IPS-18c (cell line): ENCODE measurements around the gene DDR2.

ENCODE experiments used
- H3K4me3 ChIP-seq: 2 replicates; pipeline ENCODE4 v1.7.0; 2013; ENCODE audit warnings: low read depth, mild to moderate bottlenecking, low read length, moderate library complexity; ENCODE audit not compliant: insufficient read depth
- H3K9me3 ChIP-seq: one replicate; pipeline ENCODE4 v1.6.1; 2013; ENCODE audit warnings: mild to moderate bottlenecking, low read length, moderate library complexity; ENCODE audit not compliant: control insufficient read depth, insufficient read depth

Gene DDR2

DNA sequence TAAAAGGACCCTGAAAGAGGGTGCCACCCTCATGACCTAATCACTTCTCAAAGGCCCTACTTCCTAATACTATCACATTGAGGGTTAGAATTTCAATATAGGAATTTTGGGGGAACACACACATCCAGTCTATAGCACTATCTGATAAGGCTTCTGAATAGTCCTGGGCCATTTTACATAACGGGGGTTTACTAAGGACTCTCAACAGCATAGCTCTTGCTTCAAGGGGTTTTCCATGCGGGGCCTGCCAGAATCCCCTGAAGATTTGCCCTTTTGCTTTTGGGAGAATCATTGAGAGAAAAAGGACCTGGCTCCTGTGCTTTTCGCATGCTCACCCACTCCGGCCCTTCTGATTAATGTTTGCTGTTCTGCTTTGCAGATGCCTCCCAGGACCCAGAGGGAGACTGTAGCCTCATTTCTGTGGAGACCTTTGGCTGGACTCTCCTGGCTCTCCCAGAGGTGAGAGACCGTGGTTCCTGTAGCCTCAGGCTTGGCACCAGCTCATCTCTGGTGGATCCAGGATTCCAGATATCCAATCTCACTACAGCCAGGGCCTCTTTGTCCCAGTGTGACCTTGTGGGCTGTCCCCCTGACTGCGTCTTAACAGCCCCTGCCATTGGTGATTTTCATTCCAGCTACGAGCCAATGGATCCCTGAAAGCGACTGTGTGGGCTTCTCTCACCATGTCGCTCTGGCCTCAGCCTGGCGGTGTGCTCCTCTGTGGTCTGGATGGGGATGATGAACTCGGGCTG, 72.6 kb downstream of the DDR2 start:
- Histone ChIP-seq H3K9me3 (no peaks in the 10 kb centered on the region), H3K4me3 (no peak overlapping the region)

DNA sequence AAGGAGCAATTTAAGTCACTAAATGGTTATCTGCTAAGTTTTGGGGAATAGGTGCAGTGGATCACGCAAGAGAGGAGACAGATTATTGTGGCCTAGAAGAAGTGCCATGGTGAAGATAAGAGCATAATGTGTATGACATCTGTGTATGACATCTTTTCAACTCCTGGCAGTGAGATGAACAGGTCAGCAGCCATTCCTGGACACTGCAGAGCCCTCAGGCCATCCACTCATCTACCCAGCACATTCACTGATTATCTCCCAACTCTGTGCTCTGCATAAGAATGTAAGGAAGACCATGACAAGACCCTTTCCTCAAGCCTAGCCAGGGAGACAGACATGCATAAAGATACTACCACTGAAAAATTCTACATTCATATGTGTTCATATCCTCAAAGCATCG, 73.7 kb downstream of the DDR2 start:
- Histone ChIP-seq H3K4me3 (no peak overlapping the region), H3K9me3 (no peaks in the 10 kb centered on the region)

DNA sequence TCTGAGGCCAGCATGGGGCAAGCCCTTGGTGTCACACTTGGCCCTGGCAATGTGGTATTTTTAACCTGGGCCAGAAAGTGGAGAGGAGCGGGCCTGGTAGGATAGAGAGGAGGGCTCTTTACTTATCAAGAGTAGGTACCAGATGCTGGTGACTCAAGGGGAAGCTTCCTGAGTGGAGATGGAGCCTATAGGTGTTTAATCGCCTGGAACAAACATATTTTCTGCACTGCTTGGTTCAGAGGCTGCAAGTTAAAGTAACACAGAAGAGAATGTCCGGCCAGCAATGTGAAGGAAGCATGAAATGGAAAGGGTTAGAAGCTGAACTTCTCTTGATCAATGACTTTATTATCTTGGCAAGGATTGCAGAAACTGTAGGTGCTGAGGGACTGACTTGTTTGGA, 74.3 kb downstream of the DDR2 start:
- H3K4me3 ChIP-seq, result no peak overlapping the region
- H3K9me3 ChIP-seq, result no peaks in the 10 kb centered on the region

DNA sequence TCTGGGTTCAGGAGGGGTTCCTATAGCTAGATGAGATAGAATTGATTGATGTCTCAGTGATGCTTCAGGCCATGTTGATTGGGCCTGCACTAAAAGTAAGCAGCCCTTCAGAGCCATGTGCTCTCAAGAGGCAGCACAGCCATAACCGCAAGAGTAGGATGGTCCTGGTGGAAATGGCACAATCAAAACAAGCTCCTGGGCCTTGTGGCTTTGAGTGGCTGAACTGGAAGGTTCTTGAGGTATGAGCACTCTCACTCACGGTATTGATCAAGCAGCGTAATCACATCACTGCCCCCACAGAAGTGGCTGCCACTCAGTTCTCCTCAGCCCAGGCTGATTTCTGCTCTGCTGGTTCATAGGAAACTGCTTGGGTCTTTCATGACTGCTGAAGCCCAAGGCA, 76.0 kb downstream of the DDR2 start:
- H3K4me3 ChIP-seq, result no peak overlapping the region
- H3K9me3 ChIP-seq, result no peaks in the 10 kb centered on the region

DNA sequence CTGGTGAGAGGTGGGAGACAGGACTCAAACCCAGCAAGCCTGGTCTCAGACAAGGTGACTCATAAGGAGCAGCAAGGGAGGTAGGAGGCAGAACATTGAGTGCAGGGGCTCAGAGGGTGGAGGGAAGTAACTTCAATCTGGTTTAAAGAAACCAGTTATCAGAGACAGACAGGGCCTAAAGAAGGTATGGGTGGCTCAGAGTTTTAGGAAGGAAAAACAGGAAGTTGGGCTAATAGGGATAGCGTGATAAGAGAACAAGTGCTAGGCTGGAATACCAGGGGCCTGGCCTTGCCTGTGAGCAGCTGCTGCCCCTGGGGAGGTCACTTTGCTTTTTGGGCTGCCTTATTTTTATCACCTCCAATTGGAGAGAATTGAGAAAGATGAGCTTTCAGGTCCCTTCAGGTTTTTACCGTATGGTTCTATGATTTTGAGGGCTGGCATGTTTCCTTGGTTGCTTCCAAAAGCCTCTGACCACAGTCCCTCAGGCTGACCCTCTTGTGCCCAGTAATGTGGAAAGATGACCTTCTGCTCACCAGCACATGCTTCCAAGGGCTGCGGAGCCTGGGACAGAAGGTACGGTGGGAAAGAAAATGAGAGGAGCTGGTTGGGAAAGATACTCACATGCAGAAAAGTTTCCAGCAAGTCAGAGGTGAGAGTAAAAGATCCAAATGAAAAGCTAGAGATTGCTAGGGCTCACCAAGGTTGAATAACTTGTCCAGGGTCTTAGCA, 77.0 kb downstream of the DDR2 start:
- no peak overlapping the region for H3K4me3 ChIP-seq
- no peaks in the 10 kb centered on the region for H3K9me3 ChIP-seq

DNA sequence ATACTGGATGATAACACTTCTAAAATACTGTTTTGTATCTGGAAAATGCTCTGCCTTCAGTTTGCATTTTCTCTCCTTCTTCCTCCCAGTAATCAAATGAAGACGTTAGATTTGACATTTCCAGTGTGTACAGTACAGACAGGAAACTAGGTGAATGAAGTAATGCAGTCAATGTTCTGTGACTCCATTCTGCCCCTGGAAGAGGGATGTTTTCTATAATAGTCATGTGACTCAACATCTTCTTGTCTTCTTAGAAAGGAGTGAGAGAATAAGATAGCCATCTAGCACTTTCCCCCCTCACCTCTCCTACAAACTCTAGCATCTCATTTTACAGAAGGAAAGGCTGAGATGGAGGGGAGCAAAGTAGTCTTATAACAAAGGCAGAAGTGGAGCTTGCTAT, 77.6 kb downstream of the DDR2 start:
- no peak overlapping the region for H3K4me3 ChIP-seq
- no peaks in the 10 kb centered on the region for H3K9me3 ChIP-seq

DNA sequence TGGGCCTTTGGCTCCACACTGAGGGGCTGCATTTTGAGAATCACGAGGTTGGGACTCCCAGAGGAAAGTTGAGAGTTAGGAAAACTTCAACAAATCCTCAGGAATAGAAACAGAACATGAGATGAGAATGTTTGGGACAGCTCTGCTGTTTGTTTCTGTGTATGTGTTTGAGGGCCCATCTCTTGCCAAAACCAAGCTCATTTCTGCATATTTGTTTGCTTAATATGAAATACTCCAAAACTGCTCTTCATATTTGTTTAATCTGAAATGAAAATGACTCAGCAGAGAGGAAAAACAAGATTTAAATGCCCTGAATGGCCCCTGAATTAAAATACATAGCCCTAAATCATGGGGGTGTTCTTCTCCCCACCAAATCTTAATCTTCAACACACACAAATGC, 78.1 kb downstream of the DDR2 start:
- Histone ChIP-seq H3K4me3 (no peak overlapping the region), H3K9me3 (no peaks in the 10 kb centered on the region)

DNA sequence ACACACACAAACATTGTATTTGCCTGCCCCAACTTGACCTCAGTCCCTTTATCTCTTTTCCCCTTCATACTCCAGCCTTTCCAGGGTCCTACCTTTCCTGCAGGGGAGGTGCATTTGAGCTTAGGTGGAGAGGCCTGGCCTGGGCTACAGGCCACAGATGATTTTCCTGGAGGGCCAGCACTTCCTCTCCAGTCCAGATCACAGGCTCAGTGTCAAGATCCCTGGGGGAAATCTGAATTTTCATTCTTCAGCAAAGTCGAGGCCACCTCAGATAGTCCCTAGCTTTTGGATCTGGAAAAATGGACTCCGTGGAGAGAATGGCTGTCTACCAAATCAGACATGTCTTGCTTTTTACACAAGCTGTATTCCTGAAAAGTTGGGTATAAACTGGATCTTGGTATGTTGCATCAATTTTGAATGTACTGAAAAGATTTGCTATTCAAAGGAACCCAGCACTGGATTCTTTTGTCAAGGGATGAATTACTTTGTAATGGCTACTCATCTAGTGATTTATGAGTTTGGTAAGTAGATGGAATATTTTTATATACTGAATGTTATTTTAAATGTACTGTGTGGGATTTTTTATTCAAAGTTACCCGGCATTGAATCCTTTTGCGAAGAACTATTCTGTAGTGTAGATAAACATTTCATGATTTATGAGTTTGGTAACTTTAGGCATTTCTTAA, 78.7 kb downstream of the DDR2 start:
- Histone ChIP-seq H3K4me3 (no peak overlapping the region), H3K9me3 (no peaks in the 10 kb centered on the region)

DNA sequence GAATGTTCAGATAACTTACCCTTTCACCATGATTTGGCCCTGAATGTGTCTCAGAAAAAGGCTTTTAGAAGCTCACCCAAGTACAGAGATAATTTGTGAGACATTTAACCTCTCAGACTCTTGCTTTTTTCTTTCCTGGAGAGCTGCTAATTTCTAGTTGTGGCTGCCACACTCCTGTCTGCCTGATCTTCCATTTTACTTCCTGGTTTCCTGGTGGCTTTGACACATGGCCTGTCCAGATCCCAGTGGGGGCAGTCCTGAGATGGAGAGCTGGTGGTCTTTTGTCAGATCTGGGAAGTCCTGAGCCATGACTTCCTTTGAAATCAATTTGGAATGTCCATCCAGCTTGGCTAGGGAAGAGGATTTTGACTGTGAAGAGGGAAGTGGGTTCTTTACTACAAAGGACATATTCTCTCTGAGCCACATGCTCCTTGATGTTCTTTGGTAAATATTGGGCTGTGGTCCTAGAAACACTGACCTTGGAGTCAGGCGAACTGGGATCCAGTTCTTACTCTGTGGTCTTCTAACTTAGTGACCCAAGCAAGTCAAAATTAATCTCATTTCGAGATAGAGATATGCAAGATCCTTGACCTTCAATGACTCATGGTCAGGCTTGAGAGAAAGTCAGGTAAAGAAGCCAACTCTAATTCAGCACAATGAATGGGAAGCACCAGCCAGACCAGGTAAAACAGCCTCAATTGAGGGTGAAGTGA, 80.2 kb downstream of the DDR2 start:
- Histone ChIP-seq H3K9me3 (no peaks in the 10 kb centered on the region), H3K4me3 (no peak overlapping the region)

DNA sequence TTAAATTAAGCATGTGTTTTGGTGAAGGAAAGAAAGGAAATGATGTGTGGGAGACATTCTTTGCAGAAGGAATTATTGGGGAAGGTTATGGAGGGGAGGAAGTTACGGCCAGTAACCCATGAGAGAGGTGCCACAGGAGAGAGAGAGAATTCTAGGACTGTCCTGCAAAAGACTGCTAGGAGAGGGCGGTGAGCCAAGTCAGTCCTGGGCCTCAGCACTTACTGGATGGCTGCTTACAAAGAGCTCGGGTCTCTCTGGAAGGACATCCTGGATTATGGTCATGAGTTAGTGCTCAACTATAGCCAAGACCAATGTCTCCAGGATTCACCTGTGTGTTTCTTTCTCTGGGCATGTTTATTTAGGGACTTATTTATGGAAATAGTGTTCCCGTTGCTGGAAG, 83.9 kb downstream of the DDR2 start:
- Histone ChIP-seq H3K4me3 (no peak overlapping the region), H3K9me3 (no peaks in the 10 kb centered on the region)

DNA sequence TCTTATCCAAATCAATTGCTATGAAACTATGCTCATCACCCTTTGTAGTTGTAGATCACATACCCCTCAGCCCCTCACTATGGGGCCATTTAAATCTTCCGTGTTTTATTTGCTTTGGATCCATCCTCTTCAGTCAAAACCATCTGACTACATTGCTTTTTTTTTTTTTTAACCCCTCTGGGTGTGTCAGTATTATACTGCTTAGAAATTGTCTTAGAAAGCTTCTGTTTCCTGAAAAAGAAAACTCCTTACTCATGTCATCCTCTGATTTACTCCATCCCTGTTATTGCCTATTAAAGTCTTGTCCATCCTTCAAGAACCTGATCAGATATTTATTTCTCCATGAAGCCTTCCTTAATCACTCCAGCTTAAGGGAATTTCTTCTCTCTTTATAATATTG, 84.3 kb downstream of the DDR2 start:
- Histone ChIP-seq H3K9me3 (no peaks in the 10 kb centered on the region), H3K4me3 (no peak overlapping the region)

DNA sequence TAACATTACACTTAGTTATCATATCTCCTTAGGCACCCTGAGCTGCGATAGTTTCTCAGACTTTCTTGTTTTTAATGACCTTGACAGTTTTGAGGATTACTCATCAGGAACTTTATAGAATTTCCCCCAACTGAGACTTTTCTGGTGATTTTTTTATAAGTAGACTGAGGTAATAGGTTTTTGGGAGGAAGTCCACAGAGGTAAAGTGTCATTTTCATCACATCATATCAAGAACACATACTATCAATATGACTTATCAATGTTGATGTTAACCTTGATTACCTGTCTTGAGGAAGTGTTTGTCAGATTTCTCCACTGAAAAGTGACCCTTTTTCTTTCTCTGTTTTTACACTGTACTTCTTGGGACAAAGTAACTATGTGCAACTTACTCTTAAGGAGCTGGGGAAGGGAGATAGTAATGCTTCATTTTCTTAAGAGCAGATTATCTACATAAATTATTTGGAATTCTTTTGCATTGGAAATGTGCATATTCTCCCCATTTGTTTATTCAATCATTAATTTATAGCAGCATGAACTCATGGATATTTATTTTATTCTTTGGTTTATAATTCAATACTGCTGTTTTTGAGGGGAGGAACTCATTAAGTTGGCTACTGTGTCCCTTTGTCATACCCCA, 85.4 kb downstream of the DDR2 start:
- no peaks in the 10 kb centered on the region for H3K9me3 ChIP-seq

DNA sequence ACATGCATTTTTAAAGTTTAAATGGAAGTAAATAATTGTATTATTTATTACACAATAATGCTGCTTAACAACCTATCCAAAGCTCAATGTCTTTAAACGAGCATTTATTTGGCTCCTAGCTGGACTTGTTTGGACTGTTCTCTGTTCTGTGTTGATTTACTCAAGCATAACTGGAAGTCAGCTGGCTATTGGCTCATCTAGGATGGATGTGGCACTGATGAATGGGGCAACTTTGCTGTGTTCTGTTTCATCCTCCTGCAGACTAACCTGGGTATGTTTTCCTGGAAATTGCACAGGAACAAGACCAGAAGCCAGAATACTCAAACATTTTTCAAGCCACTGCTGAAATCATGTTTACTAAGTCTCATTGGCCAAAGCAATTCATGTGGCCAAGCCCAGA, 87.4 kb downstream of the DDR2 start:
- H3K9me3 ChIP-seq, result no peaks in the 10 kb centered on the region
- H3K4me3 ChIP-seq, result no peak overlapping the region

More for the DNA sequence above, 85.4 kb downstream of the DDR2 start:
- H3K4me3 ChIP-seq, result no peak overlapping the region

DNA sequence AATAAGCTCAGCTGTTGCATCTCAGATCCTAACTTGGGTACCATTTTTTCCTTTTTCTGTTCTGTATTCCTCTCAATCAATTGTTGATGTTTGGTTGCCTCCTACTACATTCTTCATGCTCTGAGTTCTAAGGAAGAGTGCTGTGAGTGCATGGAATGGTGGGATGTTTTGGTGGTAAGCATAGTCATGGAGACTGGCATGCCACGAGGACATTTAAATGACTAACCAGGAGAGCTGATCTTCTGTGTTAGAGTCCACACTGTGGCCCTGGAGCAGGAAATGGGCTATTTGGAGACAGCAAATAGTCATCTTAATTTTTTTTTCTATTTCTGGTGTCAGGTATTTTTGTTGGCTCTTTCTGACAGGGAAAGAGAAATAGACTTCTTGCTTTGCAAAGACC, 88.7 kb downstream of the DDR2 start:
- Histone ChIP-seq H3K4me3 (no peak overlapping the region), H3K9me3 (no peaks in the 10 kb centered on the region)

DNA sequence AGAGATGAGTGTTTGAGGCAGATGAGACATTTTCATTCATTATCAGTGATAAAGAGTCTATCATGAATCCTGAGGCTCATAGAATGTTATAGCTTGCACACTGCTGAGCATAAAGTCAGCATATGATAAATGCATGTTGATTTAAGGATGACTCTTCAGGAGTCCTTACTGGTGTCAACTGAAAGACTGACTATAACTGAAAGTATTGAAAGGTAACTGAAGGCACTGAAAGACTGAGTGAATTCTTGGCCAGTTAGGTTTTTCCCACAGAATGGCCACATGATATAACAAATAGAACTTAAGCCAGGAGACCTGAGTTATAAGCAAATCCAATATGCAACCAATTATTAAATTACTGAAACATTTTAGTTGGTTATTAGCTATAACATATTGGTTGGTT, 89.2 kb downstream of the DDR2 start:
- Histone ChIP-seq H3K9me3 (no peaks in the 10 kb centered on the region), H3K4me3 (no peak overlapping the region)

DNA sequence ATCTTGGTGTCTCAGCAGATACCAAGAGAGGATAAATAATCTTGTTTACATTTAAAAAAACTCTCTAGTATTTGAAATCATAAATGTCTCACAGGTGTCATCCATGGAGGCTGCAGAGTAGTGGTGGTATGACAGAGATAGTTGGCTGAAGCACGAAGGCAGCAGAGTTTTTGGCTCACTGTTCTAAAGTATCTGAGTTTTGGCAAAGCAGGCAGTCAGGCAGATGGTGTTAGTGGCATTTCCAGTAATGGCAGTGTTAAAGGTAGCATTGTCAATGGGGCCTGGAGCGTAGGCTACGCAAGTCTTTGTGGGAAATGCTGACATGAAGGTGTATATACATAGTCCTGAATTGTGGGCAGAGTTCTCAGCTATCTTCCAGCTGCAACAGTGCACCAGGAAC, 89.8 kb downstream of the DDR2 start:
- Histone ChIP-seq H3K4me3 (no peak overlapping the region), H3K9me3 (no peaks in the 10 kb centered on the region)

DNA sequence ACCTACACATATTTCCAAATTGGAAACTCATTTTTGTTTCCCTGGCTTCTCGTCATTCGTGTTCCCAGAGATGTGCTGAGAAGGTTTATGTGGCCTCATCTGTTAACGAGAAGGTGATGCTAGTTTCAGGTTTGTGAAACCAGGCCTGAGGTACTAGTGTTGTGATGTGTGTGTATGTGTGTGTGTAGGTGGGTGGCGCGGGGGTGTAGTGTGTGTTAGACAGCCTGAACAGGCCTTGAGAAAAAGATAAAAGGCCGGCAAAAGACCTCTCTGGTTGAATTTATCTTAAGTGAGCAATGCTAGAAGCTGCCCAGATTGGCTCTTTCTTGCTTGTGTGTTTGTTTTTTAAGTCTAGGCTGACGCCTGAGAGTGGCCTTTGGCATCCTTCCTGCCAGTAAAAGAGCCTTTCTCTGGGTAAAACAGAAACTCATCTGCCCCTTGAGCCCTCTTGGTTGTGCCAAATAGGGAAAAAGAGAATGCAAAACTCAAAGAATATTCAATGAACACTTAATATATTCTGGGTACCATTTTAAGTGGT, 92.4 kb downstream of the DDR2 start:
- Histone ChIP-seq H3K9me3 (no peaks in the 10 kb centered on the region), H3K4me3 (no peak overlapping the region)
